ENCODE data around the gene PEX11B.

Gene PEX11B

DNA sequence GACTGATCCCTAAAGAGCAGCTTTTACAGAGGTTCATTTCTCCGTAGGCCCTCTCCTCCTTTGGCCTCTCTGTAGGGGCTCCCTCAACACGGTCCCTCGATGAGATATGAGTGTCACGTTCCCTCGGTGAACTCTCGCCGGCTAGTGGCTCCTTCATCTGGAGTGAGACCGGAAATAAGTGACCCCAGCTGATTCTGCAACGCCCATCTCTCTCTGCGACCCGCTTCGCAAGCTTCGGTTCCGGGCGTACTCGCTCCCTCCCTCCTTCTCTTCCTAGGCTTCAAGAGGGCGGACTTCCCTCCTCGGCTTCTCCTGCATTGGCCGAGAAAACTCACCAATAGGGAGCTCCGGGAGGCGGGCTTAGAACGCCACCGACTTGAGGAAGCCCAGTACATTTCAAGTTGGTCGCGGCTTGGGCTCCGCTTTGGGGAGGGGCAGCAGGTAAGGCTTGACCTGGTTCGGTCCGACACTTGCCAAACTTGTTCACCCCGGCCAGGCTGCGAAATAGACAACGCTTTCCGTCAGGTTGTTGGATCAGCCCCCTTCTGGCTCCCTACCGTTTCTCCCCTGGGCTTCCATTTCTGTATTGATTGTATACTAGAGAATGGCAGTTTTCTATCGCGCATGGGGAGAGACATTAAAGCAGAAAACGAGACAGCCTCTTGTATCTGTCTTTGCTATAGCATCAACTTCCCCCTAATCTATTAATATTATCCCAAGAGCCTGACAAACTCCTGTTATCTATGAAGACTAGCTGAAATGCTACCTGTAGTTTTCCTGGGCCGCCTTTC is 46.0 kb upstream of the PEX11B start, which contains the start of the genes ANKRD34A and POLR3GL (continued):
- TF ChIP-seq, protein P1, sequence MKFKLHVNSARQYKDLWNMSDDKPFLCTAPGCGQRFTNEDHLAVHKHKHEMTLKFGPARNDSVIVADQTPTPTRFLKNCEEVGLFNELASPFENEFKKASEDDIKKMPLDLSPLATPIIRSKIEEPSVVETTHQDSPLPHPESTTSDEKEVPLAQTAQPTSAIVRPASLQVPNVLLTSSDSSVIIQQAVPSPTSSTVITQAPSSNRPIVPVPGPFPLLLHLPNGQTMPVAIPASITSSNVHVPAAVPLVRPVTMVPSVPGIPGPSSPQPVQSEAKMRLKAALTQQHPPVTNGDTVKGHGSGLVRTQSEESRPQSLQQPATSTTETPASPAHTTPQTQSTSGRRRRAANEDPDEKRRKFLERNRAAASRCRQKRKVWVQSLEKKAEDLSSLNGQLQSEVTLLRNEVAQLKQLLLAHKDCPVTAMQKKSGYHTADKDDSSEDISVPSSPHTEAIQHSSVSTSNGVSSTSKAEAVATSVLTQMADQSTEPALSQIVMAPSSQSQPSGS (tag by site-specific recombination; IDR thresholded peaks at IDR 0.05; ENCODE audit: low read depth) = no peak
- no peak for TF ChIP-seq ZNF133 (tag by site-specific recombination; IDR thresholded peaks at IDR 0.05)
- no peak for TF ChIP-seq ZNF19 (tag by site-specific recombination; IDR thresholded peaks at IDR 0.05; ENCODE audit: low read depth)
- TF ChIP-seq, protein P2, sequence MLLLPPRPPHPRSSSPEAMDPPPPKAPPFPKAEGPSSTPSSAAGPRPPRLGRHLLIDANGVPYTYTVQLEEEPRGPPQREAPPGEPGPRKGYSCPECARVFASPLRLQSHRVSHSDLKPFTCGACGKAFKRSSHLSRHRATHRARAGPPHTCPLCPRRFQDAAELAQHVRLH (tag by site-specific recombination; IDR thresholded peaks at IDR 0.05) = no peak
- TF ChIP-seq EGR2 (tag by site-specific recombination; IDR thresholded peaks at IDR 0.05; ENCODE audit: low read depth) = no peak
- no peak for TF ChIP-seq ZNF211 (tag by site-specific recombination; IDR thresholded peaks at IDR 0.05; ENCODE audit: low read depth)
- TF ChIP-seq ZNF664 (tag by site-specific recombination; IDR thresholded peaks at IDR 0.05) = peak; percentile 95
- no peak for TF ChIP-seq ZSCAN5A (tag by site-specific recombination; IDR thresholded peaks at IDR 0.05)
- TF ChIP-seq, protein P3, sequence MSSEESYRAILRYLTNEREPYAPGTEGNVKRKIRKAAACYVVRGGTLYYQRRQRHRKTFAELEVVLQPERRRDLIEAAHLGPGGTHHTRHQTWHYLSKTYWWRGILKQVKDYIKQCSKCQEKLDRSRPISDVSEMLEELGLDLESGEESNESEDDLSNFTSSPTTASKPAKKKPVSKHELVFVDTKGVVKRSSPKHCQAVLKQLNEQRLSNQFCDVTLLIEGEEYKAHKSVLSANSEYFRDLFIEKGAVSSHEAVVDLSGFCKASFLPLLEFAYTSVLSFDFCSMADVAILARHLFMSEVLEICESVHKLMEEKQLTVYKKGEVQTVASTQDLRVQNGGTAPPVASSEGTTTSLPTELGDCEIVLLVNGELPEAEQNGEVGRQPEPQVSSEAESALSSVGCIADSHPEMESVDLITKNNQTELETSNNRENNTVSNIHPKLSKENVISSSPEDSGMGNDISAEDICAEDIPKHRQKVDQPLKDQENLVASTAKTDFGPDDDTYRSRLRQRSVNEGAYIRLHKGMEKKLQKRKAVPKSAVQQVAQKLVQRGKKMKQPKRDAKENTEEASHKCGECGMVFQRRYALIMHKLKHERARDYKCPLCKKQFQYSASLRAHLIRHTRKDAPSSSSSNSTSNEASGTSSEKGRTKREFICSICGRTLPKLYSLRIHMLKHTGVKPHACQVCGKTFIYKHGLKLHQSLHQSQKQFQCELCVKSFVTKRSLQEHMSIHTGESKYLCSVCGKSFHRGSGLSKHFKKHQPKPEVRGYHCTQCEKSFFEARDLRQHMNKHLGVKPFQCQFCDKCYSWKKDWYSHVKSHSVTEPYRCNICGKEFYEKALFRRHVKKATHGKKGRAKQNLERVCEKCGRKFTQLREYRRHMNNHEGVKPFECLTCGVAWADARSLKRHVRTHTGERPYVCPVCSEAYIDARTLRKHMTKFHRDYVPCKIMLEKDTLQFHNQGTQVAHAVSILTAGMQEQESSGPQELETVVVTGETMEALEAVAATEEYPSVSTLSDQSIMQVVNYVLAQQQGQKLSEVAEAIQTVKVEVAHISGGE (tag by site-specific recombination; conservative IDR thresholded peaks at IDR 0.05; ENCODE audit: low read depth) = peak; percentile 80
- no peak for TF ChIP-seq ZNF416 (tag by site-specific recombination; IDR thresholded peaks at IDR 0.05)
- TF ChIP-seq ZNF302 (tag by site-specific recombination; IDR thresholded peaks at IDR 0.05; ENCODE audit: low read depth) = no peak
- no peak for TF ChIP-seq ZNF658 (tag by site-specific recombination; IDR thresholded peaks at IDR 0.05)
- no peak for TF ChIP-seq ZNF114 (tag by site-specific recombination; IDR thresholded peaks at IDR 0.05)
- no peak for TF ChIP-seq KLF1 (tag by site-specific recombination; IDR thresholded peaks at IDR 0.05)
- no peak for TF ChIP-seq ZNF510 (tag by site-specific recombination; IDR thresholded peaks at IDR 0.05; ENCODE audit: insufficient replicate concordance)
- TF ChIP-seq KLF9 (tag by site-specific recombination; IDR thresholded peaks at IDR 0.05; ENCODE audit: low read depth) = peak; percentile 53
- TF ChIP-seq ZNF513 (tag by site-specific recombination; IDR thresholded peaks at IDR 0.05) = no peak
- no peak for TF ChIP-seq YY1 (tag by site-specific recombination; IDR thresholded peaks at IDR 0.05)
- no peak for TF ChIP-seq ZFHX2 (tag by site-specific recombination; conservative IDR thresholded peaks at IDR 0.05)
- no peak for TF ChIP-seq KLF7 (tag by site-specific recombination; IDR thresholded peaks at IDR 0.05; ENCODE audit: borderline replicate concordance)
- no peak for TF ChIP-seq REPIN1 (tag by site-specific recombination; IDR thresholded peaks at IDR 0.05; ENCODE audit: low read depth)
- TF ChIP-seq ZSCAN18 (tag by site-specific recombination; IDR thresholded peaks at IDR 0.05) = no peak
- TF ChIP-seq ZNF2 (tag by site-specific recombination; IDR thresholded peaks at IDR 0.05) = no peak
- TF ChIP-seq ZNF341 (tag by site-specific recombination; IDR thresholded peaks at IDR 0.05; ENCODE audit: low read depth) = peak; percentile 95
- TF ChIP-seq ZNF670 (tag by site-specific recombination; IDR thresholded peaks at IDR 0.05; ENCODE audit: low read depth) = no peak
- no peak for TF ChIP-seq ZNF174 (tag by site-specific recombination; IDR thresholded peaks at IDR 0.05)
- no peak for TF ChIP-seq OSR2 (tag by site-specific recombination; IDR thresholded peaks at IDR 0.05)
- TF ChIP-seq RBAK (tag by site-specific recombination; IDR thresholded peaks at IDR 0.05) = no peak
- no peak for TF ChIP-seq ZNF544 (tag by site-specific recombination; IDR thresholded peaks at IDR 0.05)
- TF ChIP-seq ZNF707 (tag by site-specific recombination; IDR thresholded peaks at IDR 0.05) = no peak
- no peak for TF ChIP-seq SCRT1 (tag by site-specific recombination; IDR thresholded peaks at IDR 0.05; ENCODE audit: borderline replicate concordance)
- no peak for TF ChIP-seq ZNF549 (tag by site-specific recombination; IDR thresholded peaks at IDR 0.05)

All from HEK293 (cell line).